HepG2 (cell line): ENCODE data around the gene ALG5. TPM values are rescaled to one million over a fixed set of nuclear protein-coding genes. Genes with fewer than 3 reads are reported as not detected.

Source experiments
- ATAC-seq: fragments of 200-7000 bp; cut with Tn5 transposase; 3 replicates; pipeline ENCODE4 v1.9.1; 2020; ENCODE audit warnings: mild to moderate bottlenecking, moderate library complexity
- BruUV-seq: library from RNA; stranded (reverse); fragments of 400-500 nt; replicated peaks from 2 replicates; lab custom pipeline; 2021; lab: Mats Ljungman, UMichigan
- CTCF ChIA-PET: fragments of 300-600 bp; formaldehyde crosslinking; extraction: SDS; loops from one replicate; lab custom pipeline; 2021; ENCODE audit warnings: low total read pairs, inconsistent platforms, low intra/inter-chr PET ratio; lab: Yijun Ruan, JAX
- POLR2A ChIA-PET: fragments of 350-600 bp; sonication (Branson Sonifier 250); formaldehyde crosslinking; loops from one replicate; lab custom pipeline; 2020; ENCODE audit warnings: antibody characterized with exemption, inconsistent platforms; lab: Yijun Ruan, JAX
- DNase-seq: peaks from one replicate; pipeline ENCODE4 v3.0.0-alpha.2; 2015; ENCODE audit warnings: low spot score
- FAIRE-seq: peaks from 3 replicates; lab custom pipeline; 2011; peaks lifted over from hg19 to GRCh38; lab: Jason Lieb, UNC
- H2AFZ ChIP-seq: one replicate; pipeline ENCODE4 v1.6.1; 2011; ENCODE audit warnings: low read length, inconsistent platforms
- H3K27ac ChIP-seq: fragments of 300-600 bp; 3 replicates; pipeline ENCODE4 v1.8.0; 2011; ENCODE audit warnings: mixed run types, mild to moderate bottlenecking, mixed read lengths, low read length, inconsistent platforms; ENCODE audit not compliant: insufficient read depth; ENCODE audit errors: extremely low read length
- H3K27me3 ChIP-seq, 2 experiments: fragments of 200-600 bp in 1 of 2; 2 replicates in 1 of 2; 3 replicates in 1 of 2; pipeline versions ENCODE4 v1.6.0 to v1.8.0; 2011; ENCODE audit warnings: low read length in 2 of 2, mild to moderate bottlenecking in 2 of 2, moderate library complexity in 2 of 2, inconsistent platforms in 1 of 2; ENCODE audit not compliant: insufficient read depth in 2 of 2, control insufficient read depth in 1 of 2
- H3K36me3 ChIP-seq, 2 experiments: fragments of 200-600 bp in 1 of 2; replicated peaks in 1 of 2; 2 replicates in 1 of 2; 3 replicates in 1 of 2; pipeline versions ENCODE4 v1.5.1 to v1.8.0; 2011; ENCODE audit warnings: low read length in 2 of 2, inconsistent platforms in 1 of 2; ENCODE audit not compliant: insufficient read depth in 2 of 2, control insufficient read depth in 1 of 2
- H3K4me1 ChIP-seq: 2 replicates; pipeline ENCODE4 v1.5.1; 2012; ENCODE audit warnings: low read length, inconsistent platforms; ENCODE audit not compliant: insufficient read depth
- H3K4me2 ChIP-seq: 2 replicates; pipeline ENCODE4 v1.6.0; 2011; ENCODE audit warnings: low read depth, low read length, inconsistent platforms
- H3K4me3 ChIP-seq, 3 experiments: fragments of 200-600 bp in 1 of 3; sonication (generic), shearing (Covaris generic) in 1 of 3; replicated peaks in 1 of 3; 2 replicates each; pipeline ENCODE4 v1.5.1; 2011 to 2016; ENCODE audit warnings: low read length in 3 of 3, inconsistent platforms in 2 of 3, low read depth in 2 of 3, mild to moderate bottlenecking in 2 of 3, control low read depth in 1 of 3, mixed read lengths in 1 of 3; ENCODE audit not compliant: insufficient read depth in 1 of 3
- H3K79me2 ChIP-seq: one replicate; pipeline ENCODE4 v1.6.1; 2011; ENCODE audit warnings: low read length, inconsistent platforms; ENCODE audit not compliant: insufficient read depth
- H3K9ac ChIP-seq: 2 replicates; pipeline ENCODE4 v1.6.0; 2011; ENCODE audit warnings: mild to moderate bottlenecking, low read depth, low read length, inconsistent platforms; ENCODE audit not compliant: insufficient read depth
- H3K9me3 ChIP-seq: 2 replicates; pipeline ENCODE4 v1.5.1; 2012; ENCODE audit warnings: mild to moderate bottlenecking, low read length
- H4K20me1 ChIP-seq: 2 replicates; pipeline ENCODE4 v1.6.0; 2011; ENCODE audit warnings: inconsistent platforms, mild to moderate bottlenecking, low read length, moderate library complexity; ENCODE audit not compliant: insufficient read depth
- AKAP8 ChIP-seq: sonication (generic); formaldehyde crosslinking; IDR thresholded peaks from 2 replicates; pipeline ENCODE4 v1.5.1; 2020; ENCODE audit warnings: mild to moderate bottlenecking, missing genetic modification reagents
- DPF2 ChIP-seq: sonication (generic); formaldehyde crosslinking; IDR thresholded peaks from 2 replicates; pipeline ENCODE4 v1.4.0; 2020; ENCODE audit warnings: mild to moderate bottlenecking, low read depth, missing genetic modification reagents, borderline replicate concordance
- FOXA1 ChIP-seq, 2 experiments: fragments of 450-650 bp in 1 of 2; sonication (generic) in 1 of 2; formaldehyde crosslinking in 1 of 2; IDR thresholded peaks; 2 replicates each; pipeline versions ENCODE4 v1.4.0 to v1.6.1; 2016 to 2020; ENCODE audit warnings: missing genetic modification reagents in 1 of 2
- GLI4 ChIP-seq: sonication (generic); formaldehyde crosslinking; IDR thresholded peaks from 2 replicates; pipeline ENCODE4 v1.5.1; 2020; ENCODE audit warnings: missing genetic modification reagents, mild to moderate bottlenecking, moderate library complexity, borderline replicate concordance
- KLF9 ChIP-seq: IDR thresholded peaks from 2 replicates; pipeline ENCODE4 v1.6.1; 2016; ENCODE audit warnings: low read depth
- MBNL3 ChIP-seq: fragments of 250-450 bp; sonication (Bioruptor Pico); conservative IDR thresholded peaks from 2 replicates; pipeline ENCODE4 v1.8.0; 2022; ENCODE audit warnings: mild to moderate bottlenecking, inconsistent platforms
- NFE2L1 ChIP-seq: sonication (generic); formaldehyde crosslinking; IDR thresholded peaks from 2 replicates; pipeline ENCODE4 v1.4.0; 2020; ENCODE audit warnings: missing genetic modification reagents, mild to moderate bottlenecking, borderline replicate concordance
- REXO4 ChIP-seq: sonication (generic); formaldehyde crosslinking; IDR thresholded peaks from 2 replicates; pipeline ENCODE4 v1.8.0; 2022; ENCODE audit warnings: missing genetic modification reagents, mild to moderate bottlenecking, borderline replicate concordance
- SIX1 ChIP-seq: sonication (generic); formaldehyde crosslinking; IDR thresholded peaks from 2 replicates; pipeline ENCODE4 v1.4.0; 2020; ENCODE audit warnings: missing genetic modification reagents, borderline replicate concordance
- ZNF713 ChIP-seq: sonication (generic); formaldehyde crosslinking; IDR thresholded peaks from 2 replicates; pipeline ENCODE4 v1.4.0; 2020; ENCODE audit warnings: mild to moderate bottlenecking, missing genetic modification reagents
- in situ Hi-C: cut with HindIII; loops from 2 replicates; pipeline ENCODE4 v1.10.0; 2017; ENCODE audit warnings: low pct_unique_long_range_greater_than_20kb; ENCODE audit not compliant: extremely low pct_ligation_motif_present
- intact Hi-C: fragments of 100-400 bp; cut with micrococcal nuclease; formaldehyde crosslinking; loops from one replicate; pipeline ENCODE4 v1.10.0; 2022; ENCODE audit not compliant: unreplicated experiment
- polyA plus RNA-seq, 8 experiments: library from polyadenylated mRNA; depleted of rRNA in 3 of 8; stranded (reverse) in 7 of 8; unstranded in 1 of 8; fragments of >200 nt; fragmentation: Illumina TruSeq in 4 of 8; extraction: Trizol in 4 of 8; gene quantifications; 2 replicates each; pipeline versions ENCODE4 v1.2.1 to v1.2.3, GENCODE V29; 2011 to 2016; ENCODE audit warnings: low read depth in 4 of 8, missing spikeins in 1 of 8, mixed read lengths in 1 of 8; ENCODE audit not compliant: insufficient read depth in 1 of 8
- total RNA-seq, 5 experiments: library from RNA; depleted of rRNA; stranded (reverse); fragments of >200 nt; fragmentation: Illumina TruSeq; extraction: Trizol; gene quantifications; 2 replicates each; pipeline ENCODE4 v1.2.3, GENCODE V29; 2016; ENCODE audit warnings: low read depth in 1 of 5
- TF ChIP-seq, protein P1 (sequence below): sonication (generic); formaldehyde crosslinking; IDR thresholded peaks from 2 replicates; pipeline ENCODE4 v1.8.1; 2023; ENCODE audit warnings: missing genetic modification reagents, mild to moderate bottlenecking, borderline replicate concordance
- TF ChIP-seq, protein P2 (sequence below): sonication (generic); formaldehyde crosslinking; conservative IDR thresholded peaks from 2 replicates; pipeline ENCODE4 v1.4.0; 2020; ENCODE audit warnings: missing genetic modification reagents

The ALG5 gene
- total and polyA plus RNA-seq, 2 of the 13 experiments (the other 11 are each of a cell fraction or from before 2014, with no cell fraction given) = 27.8 to 51.1 TPM

- TF ChIP-seq FOXA1 (IDR thresholded peaks at IDR 0.05) = no peak
- TF ChIP-seq FOXA1 (CRISPR knock-in tag; IDR thresholded peaks at IDR 0.05) = no peak
- TF ChIP-seq REXO4 = no peak
- no peak for TF ChIP-seq AKAP8
- TF ChIP-seq, protein P1, sequence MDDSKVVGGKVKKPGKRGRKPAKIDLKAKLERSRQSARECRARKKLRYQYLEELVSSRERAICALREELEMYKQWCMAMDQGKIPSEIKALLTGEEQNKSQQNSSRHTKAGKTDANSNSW (CRISPR knock-in tag) = no peak
- no peak for TF ChIP-seq GLI4 (CRISPR knock-in tag)
- TF ChIP-seq MBNL3 (CRISPR knock-in tag) = no peak
- TF ChIP-seq KLF9 (CRISPR knock-in tag) = no peak
- H3K27me3 ChIP-seq = no peaks in the 10 kb centered on the region
- H3K4me2 ChIP-seq = no peak overlapping the region
- intact Hi-C loops (no loop called here), in situ Hi-C loops (loop anchor here (5.0 kb wide), 1 partner anchor 38 kb away; the partner anchor contains the start of gene EXOSC8)
- H2AFZ ChIP-seq = no peak overlapping the region
- H4K20me1 ChIP-seq = no peaks in the 10 kb centered on the region
- ATAC-seq (no peak), DNase-seq (no peak), FAIRE-seq (no peak)
- H3K27ac ChIP-seq = no peak overlapping the region
- no peak overlapping the region for H3K4me3 ChIP-seq
- H3K36me3 ChIP-seq = peaks cover 10 to 74% of the 10 kb centered on the region in 2 experiments
- no peaks in the 10 kb centered on the region for H3K4me1 ChIP-seq
- POLR2A ChIA-PET = interaction anchor here (0.6 kb wide), 1 partner anchor 17 kb away, joined by 3 read pairs; no protein-coding TSS in a partner anchor
- no peak overlapping the region for H3K9ac ChIP-seq
- BruUV-seq = no TSS peak
- CTCF ChIA-PET = no interaction called here
- no peaks in the 10 kb centered on the region for H3K9me3 ChIP-seq
- H3K79me2 ChIP-seq = no peaks in the 10 kb centered on the region
Measured at GRCh38 chr13:37040789-37041188, 41.6 kb upstream of the ALG5 start.

- no peaks in the 10 kb centered on the region for H3K9me3 ChIP-seq
- H3K79me2 ChIP-seq = no peaks in the 10 kb centered on the region
- BruUV-seq = no TSS peak
- no peaks in the 10 kb centered on the region for H3K27me3 ChIP-seq
- H3K4me2 ChIP-seq = no peak overlapping the region
- CTCF ChIA-PET = no interaction called here
- DNase-seq (no peak), ATAC-seq (no peak), FAIRE-seq (no peak)
- H4K20me1 ChIP-seq = no peaks in the 10 kb centered on the region
- no peak overlapping the region for H3K4me3 ChIP-seq
- H3K9ac ChIP-seq = no peak overlapping the region
- peaks cover 12 to 77% of the 10 kb centered on the region in 2 experiments for H3K36me3 ChIP-seq
- no peak overlapping the region for H3K27ac ChIP-seq
- no peaks in the 10 kb centered on the region for H3K4me1 ChIP-seq
- H2AFZ ChIP-seq = no peak overlapping the region
- POLR2A ChIA-PET = no interaction called here
- intact Hi-C loops (no loop called here), in situ Hi-C loops (loop anchor here (5.0 kb wide), 1 partner anchor 38 kb away; the partner anchor contains the start of gene EXOSC8)
- TF ChIP-seq NFE2L1 (CRISPR knock-in tag) = no peak
- TF ChIP-seq SIX1 (CRISPR knock-in tag) = no peak
- TF ChIP-seq DPF2 = no peak
- no peak for TF ChIP-seq ZNF713
- TF ChIP-seq, protein P2, sequence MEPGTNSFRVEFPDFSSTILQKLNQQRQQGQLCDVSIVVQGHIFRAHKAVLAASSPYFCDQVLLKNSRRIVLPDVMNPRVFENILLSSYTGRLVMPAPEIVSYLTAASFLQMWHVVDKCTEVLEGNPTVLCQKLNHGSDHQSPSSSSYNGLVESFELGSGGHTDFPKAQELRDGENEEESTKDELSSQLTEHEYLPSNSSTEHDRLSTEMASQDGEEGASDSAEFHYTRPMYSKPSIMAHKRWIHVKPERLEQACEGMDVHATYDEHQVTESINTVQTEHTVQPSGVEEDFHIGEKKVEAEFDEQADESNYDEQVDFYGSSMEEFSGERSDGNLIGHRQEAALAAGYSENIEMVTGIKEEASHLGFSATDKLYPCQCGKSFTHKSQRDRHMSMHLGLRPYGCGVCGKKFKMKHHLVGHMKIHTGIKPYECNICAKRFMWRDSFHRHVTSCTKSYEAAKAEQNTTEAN (CRISPR knock-in tag) = no peak
Measured at GRCh38 chr13:37039896-37040295, 40.8 kb upstream of the ALG5 start.
